ENCODE data around the gene FKBP7.
"Not testable (repeated sequence)": the region's sequence is repeated elsewhere in the genome, so short reads cannot be mapped to it uniquely, and the experiment has no call there.

The FKBP7 gene

DNA sequence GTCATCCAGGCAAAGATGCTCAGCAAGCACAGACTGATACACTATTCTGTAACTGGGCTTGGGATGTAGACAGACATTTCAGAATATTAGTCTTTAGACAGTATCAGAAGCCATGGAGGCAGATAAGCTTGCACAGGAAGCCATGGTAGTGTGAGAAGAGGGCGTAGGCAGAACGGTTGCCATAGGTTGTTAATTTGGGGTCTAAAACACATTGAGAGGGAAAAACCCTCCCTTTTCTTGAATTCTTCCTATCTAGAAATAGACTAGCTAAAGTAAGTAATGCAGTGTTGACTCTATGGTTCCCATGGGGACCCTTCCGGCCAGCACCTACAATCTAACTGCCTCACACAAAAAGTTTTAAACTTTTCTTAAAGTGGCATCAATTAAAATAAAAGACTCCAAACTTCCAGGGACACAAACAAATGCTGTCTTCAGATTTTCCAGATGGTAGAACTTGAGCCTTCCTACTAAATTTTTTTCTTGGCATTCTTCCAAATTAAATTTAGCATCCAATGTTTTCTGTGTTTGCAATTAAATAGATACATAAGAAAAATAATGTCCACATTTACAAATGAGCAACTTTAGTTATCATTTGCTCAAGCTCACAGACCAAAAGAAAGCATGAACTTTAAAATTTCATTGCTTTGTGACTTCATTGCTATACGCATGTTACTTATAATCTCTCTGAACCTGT, 29.3 kb downstream of the FKBP7 start:
- no peak for DNase-seq

DNA sequence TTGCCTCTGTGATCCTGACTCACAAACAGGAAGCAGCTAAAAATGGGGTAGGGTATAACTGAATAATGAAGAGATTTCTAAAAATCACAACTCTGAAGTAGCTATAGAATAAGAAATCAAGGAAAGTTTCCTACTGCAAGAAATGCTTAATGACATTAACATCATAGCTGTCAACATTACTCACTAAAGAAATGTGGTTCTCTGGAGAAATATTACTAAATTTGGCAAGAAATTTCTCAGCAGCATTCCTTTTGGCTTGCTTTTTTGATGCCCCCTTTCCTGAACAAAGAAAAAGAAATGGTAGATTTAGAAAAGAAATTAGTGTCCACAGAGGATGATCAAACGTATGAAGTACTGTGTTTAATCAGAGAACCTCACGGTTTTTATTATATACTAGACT, 37.0 kb downstream of the FKBP7 start:
- DNase-seq, result no peak

DNA sequence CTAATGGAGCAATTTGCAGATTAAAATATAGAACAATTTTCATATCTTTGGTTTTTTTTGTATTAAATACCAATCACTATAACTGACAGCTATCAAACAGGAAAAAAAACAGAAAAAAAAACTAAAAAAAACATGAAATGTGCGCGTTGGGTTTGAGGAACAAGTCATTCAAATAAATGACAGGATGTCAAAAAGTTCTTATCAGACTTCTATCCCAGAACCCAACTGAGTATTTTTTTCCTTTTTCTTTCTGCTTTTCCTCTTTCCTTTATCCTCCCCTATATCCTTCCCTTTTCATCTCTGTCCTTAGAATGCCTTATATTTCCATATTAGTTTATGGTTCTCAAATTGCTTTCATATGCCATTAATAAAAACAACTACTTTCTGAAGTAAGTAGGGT, 41.7 kb downstream of the FKBP7 start:
- DNase-seq, result no peak

DNA sequence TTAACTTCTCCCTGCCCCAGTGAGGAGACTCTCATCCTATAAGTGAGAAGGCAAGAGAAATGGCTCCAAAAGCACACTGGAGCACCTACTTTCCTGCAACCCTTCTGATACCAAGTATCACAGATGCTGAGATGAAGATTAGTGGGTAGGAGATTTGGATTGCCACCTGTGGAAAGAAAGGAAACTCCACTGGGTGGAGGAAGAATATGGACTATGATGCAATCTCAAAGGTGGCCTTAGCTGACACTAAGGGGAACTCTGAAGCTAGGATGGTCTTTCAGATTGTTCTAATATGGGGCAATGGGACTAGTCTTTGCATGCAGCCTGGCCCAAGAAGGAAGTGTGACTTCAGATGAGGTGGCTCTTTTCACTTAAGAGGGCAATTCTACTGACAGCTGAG, 49.1 kb downstream of the FKBP7 start:
- no peak for DNase-seq

DNA sequence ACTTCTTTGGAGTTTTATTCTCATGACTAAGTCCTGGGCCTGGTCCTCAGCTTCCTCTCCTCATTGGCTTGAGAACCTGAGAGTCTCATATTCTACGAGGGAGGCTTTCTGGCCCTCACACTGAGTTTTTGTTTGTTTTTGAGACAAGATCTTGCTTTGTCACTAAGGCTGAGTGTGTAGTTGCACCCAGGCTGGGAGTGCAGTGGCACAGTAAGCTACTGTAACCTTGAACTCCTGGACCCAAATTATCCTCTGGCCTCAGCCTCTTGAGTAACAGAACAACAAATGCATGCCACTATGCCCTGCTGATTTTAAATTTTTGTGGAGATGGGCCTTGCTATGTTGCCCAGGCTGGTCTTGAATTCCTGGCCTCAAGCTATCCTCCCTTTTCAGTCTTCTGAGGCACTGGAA, 50.0 kb downstream of the FKBP7 start:
- DNase-seq, result no peak

DNA sequence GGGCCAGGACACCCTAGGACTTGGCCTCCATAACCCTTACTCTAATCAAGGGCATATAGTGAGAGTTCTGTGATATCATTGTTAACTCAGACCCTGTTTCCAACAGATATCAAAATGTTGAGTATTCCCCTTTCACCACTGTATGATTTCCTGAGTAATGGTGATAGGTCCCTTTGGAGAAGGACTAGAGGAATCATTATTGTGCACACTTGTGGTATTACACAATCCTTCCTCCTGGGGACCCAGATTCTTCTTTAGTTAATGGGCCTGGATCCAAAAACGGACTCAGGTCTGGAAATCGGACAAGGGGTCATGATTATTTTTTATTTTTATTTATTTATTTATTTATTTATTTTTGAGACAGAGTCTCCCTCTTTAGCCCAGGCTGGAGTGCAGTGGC, 50.9 kb downstream of the FKBP7 start:
- DNase-seq, result no peak

DNA sequence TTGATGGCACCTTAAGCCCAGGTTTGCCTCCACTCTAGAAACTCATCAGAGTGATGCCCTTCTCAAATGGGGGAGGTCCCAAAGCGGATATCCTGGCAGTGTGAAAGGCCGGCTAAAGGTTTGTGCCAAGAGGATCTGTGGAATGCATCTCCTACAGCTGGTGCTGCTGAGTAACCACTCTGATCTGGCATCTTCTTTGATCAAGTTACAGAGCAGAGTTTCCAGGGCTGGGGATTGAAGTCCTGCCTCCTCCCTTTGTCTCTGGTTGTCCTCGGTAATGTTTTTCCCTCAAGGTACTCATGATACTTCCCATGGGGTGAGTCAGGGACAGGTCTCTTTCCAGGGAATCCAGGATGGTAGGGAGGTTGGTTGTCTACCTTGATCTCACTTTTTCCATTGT, 52.0 kb downstream of the FKBP7 start:
- DNase-seq, result no peak

DNA sequence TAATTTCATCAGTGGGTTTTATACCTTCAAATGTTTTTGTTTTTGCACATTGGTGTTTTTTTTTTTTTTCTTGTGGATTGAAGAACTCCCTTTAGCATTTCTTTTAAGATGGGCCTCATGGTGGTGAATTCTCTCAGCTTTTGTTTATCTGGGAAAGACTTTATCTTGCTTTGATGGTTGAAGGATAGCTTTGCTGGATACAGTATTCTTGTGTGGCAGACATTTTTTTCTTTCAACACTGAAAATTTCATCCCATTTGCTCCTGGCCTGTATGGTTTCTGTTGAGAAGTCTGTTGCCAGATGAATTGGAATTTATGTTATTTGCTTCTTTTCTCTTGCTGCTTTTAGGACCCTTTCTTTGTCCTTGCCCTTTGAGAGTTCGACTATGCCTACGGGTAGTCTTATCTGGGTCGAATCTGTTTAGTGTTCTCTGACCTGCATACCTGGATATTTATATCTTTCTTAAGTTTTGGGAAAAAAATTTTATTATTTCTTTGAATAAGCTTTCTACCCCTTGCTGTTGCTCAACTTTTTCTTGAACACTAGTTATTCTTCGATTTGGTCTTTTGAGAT, 53.1 kb downstream of the FKBP7 start:
- DNase-seq, result no peak

DNA sequence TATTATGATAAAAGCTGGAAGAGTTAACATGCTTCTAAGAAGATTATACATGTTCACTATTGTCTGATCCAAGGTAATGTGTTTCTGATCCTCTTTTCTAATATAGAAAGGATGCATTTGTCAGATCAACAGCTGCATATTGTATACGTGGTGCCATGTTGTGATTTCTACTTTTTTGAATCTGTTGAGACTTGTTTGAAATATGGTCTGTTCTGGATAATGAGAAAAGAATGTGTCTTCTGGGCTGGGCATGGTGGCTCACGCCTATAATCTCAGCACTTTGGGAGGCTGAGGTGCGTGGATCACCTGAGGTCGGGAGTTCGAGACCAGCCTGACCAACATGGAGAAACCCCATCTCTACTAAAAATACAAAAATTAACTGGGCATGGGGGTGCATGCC, 54.7 kb downstream of the FKBP7 start:
- not testable (repeated sequence) for DNase-seq

DNA sequence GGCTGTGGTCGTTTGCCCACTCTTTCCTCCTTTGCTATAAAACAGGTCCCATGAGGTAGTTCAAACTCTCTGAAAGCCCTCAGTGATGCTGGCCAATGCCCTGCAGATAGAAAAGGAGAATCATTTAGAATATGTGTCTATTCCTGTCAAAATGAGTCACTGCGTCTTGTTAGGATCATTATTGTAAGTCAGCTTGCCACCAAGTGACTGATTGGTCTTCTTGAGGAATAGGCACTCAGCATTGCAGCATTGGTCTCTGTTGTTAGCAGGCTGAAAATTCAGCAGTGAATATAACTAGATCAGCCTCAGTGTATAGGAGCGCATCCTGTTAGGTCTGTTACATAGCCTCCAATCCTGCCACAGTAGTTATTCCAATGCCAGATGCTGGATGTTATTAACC, 56.3 kb downstream of the FKBP7 start:
- no peak for DNase-seq

DNA sequence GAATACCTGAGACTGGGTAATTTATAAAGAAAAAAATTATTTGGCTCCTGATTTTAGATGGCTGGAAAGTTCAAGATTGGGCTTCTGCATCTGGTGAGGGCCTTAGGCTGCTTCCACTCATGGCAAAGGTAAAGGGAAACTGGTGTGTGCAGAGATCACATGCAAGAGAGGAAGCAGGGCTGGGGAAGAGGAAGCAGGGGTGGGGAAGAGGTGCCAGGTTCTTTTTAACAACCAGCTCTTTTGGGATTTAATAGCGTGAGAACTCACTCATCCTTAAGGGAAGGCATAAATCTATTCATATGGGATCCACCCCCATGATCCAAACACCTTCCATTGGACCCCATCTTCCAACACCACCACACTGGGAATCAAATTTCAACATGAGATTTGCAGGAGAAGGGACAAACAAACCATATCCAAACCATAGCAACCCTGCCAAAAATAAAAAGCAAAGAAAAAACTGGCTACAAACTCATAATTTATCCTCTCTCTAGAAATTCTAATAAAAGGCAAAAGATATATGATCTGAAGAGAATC, 57.9 kb downstream of the FKBP7 start:
- DNase-seq, result no peak

DNA sequence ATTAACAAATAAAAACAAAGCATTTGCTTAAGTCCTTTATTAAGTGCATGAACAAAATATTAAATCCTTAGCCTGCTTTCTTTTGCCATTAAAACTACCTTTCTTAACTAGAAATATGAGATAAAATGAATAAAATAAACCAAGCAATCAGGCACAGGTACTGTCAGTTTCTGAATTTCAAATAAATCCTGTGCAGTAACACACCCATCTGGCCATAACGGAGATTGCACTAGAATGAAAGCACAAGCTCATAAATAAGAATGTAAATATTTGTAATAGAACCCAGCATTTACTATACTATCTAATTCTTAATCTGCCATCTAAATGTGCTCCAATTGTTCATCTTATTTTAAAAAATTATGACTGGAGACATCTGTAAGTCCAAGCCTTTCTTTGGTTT, 59.3 kb downstream of the FKBP7 start:
- no peak for DNase-seq

DNA sequence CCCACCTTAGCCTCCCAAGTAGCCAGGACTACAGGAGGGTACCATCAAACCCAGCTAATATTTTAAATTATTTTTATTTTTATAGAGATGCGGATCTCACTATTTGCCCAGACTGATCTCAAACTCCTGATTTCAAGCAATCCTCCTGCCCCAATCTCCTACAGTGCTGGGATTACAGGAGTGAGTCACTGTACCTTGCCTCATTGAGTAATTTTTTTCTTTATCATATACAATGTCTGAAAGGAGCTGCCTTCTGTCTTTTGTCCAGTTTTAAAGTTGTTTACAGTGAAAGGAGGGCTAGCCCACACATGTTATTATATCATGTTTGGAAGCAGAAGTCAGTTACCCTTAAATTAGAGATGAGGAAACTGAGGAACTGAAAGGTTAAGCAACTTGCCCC, 60.0 kb downstream of the FKBP7 start:
- no peak for DNase-seq

DNA sequence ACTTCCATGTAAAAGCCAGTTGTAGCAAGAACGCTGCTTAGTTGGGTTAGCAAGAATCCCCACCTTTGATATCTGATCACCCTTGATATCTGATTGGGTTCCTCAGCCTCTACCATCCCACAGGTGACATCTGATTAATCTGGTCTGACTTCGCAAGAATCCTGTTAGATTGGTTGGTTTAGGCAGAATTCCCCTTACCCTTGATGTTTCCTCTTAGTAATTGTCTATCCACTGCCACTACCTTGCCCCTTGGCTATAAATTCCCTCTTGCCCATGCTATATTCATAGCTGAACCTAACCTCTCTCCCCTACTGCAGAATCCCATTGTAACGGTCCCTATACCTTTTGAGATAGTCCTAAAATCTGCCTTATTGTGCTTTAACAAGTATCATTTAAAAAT, 60.5 kb downstream of the FKBP7 start:
- DNase-seq, result no peak

DNA sequence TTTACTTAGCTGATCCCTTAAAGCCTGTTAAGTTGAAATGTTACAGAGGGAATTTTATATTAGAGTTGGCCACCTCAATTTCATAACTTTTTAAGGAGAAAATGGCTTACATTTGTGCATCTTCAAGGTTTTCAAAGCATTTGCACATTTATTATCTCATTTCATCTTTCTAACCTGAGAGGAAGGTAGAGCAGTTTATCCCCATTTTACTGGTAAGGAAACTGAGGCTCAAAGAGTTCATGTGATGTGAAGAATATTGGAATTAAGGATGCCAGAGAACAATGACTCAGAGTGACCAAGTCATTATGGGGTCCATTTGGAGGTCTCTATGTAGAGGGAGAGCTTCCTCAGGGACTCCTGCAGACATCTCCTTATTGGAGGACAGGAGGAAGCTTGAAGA, 62.4 kb downstream of the FKBP7 start:
- no peak for DNase-seq

DNA sequence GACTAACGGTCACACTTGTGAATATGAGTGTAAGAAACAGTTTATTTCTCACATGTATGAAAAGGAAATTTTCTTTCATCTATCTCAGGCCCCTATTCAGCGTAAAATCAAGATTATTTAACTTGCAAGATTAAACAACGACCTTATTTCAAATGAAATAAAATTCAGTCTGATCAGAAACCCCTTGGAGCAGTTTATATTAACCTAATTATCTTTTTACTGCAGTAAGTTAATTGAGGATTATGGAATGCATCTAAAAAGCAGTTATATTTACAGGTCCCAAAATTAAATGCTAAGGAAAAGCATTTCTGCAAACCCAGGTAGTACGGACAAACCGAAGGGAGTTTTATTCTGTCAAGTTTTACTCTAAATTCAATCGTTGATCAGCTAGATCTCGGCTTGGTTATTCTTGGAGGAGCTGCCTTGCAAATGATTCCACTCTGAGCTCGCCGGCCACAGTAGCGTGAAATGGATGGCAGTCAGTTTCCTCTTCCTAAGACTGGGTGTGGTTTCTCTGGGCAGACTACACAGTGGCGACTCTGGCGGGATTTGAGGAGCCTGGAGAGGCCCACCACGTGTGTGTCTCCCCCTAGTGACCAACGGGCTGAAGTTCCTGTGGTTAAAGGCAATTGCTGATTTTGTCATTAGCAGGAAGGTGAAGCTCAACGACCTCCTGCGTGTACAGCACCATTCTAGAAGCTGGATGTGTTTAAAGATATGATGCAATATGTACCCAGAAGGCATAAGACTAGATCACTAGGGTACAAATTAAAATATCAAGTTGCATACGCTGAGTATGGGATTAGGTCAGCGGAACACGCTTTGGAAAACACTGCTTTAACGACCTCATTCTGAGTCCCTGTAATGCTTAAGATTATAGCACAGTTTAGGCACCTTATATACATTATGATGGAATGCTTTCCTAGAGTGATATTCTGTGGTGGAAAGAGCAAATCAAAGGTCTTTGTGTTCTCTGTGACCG, 63.8 kb downstream of the FKBP7 start:
- DNase-seq, result peak; percentile 85

Measured in NCI-H1092 (cell line).